Activated CD4-positive, alpha-beta memory T cell treated with anti-CD3 and anti-CD28 coated beads for 36 hours (primary cell): ENCODE results near the gene PITX1. TPM values are rescaled to one million over a fixed set of nuclear protein-coding genes. Genes with fewer than 3 reads are reported as not detected.
"Not testable (repeated sequence)": the region's sequence is repeated elsewhere in the genome, so short reads cannot be mapped to it uniquely, and the experiment has no call there.

ENCODE experiments used
- CTCF ChIA-PET: fragments of 350-600 bp; sonication (Branson Sonifier 250); formaldehyde crosslinking; loops from one replicate; lab custom pipeline; 2021; ENCODE audit warnings: antibody characterized with exemption, inconsistent platforms; lab: Charles Lee
- POLR2A ChIA-PET: fragments of 350-600 bp; sonication (Branson Sonifier 250); formaldehyde crosslinking; loops from one replicate; lab custom pipeline; 2021; ENCODE audit warnings: antibody characterized with exemption; lab: Charles Lee
- DNase-seq: peaks from one replicate; pipeline ENCODE4 v3.0.0-alpha.2; 2020
- H3K27ac Mint-ChIP-seq: one replicate; pipeline ENCODE4 v1.8.0; 2021; ENCODE audit warnings: mixed read lengths
- H3K27me3 Mint-ChIP-seq: one replicate; pipeline ENCODE4 v1.8.0; 2021; ENCODE audit warnings: mixed read lengths
- H3K36me3 Mint-ChIP-seq: one replicate; pipeline ENCODE4 v1.8.0; 2021; ENCODE audit warnings: mixed read lengths
- H3K4me1 Mint-ChIP-seq: one replicate; pipeline ENCODE4 v1.8.0; 2021; ENCODE audit warnings: low read depth, mixed read lengths
- H3K4me3 Mint-ChIP-seq: one replicate; pipeline ENCODE4 v1.8.0; 2021; ENCODE audit warnings: mild to moderate bottlenecking, mixed read lengths
- H3K9me3 Mint-ChIP-seq: one replicate; pipeline ENCODE4 v1.8.0; 2021; ENCODE audit warnings: mixed read lengths
- intact Hi-C: fragments of 100-400 bp; cut with micrococcal nuclease; formaldehyde crosslinking; loops from one replicate; pipeline ENCODE4 v1.15.1; 2023
- total RNA-seq, 2 experiments: library from RNA; stranded (reverse); gene quantifications; one replicate each; pipeline ENCODE4 v1.2.3, GENCODE V29; 2021

Gene PITX1
- total RNA-seq, 2 experiments from 2014 or later = 0.14 to 0.22 TPM

DNA sequence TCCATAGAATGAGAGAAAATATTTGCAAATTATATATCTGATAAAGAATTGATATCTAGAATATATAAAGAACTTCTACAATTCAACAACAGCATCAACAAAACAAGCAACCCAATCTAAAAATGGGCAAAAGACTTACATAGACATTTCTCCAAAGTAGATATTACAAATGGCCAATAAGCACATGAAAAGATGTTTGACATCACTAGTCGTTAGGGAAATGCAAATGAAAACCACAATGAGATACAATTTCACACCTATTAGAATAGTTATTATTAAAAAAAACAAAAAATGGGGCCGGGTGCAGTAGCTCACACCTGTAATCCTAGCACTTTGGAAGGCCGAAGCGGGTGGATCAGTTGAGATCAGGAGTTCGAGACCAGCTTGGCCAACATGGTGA is 41.9 kb downstream of the PITX1 start:
- H3K36me3 Mint-ChIP-seq = no peaks in the 10 kb centered on the region
- CTCF ChIA-PET = no interaction called here
- intact Hi-C loops = no loop called here
- no peaks in the 10 kb centered on the region for H3K27me3 Mint-ChIP-seq
- no peak for DNase-seq
- POLR2A ChIA-PET = no interaction called here
- no peak overlapping the region for H3K27ac Mint-ChIP-seq
- no peaks in the 10 kb centered on the region for H3K4me1 Mint-ChIP-seq
- no peaks in the 10 kb centered on the region for H3K9me3 Mint-ChIP-seq
- no peak overlapping the region for H3K4me3 Mint-ChIP-seq

DNA sequence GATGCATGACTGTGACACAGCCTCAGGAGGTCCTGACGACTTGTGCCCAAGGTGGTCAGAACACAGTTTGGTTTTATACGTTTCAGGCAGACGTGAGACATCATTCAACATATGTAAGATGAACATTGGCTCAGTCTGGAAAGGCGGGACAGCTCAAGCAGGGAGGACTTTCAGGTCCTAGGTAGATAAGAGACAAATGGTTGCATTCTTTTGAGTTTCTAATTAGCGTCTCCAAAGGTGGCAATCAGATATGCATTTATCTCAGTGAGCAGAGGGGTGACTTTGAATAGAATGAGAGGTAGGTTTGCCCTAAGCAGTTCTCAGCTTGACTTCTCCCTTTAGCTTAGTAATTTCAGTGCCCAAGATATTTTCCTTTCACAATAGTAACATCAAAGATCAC is 43.8 kb downstream of the PITX1 start:
- H3K4me1 Mint-ChIP-seq, H3K27me3 Mint-ChIP-seq, H3K36me3 Mint-ChIP-seq, H3K9me3 Mint-ChIP-seq, POLR2A ChIA-PET, CTCF ChIA-PET, intact Hi-C loops, H3K27ac Mint-ChIP-seq, DNase-seq, H3K4me3 Mint-ChIP-seq: not testable (repeated sequence)

DNA sequence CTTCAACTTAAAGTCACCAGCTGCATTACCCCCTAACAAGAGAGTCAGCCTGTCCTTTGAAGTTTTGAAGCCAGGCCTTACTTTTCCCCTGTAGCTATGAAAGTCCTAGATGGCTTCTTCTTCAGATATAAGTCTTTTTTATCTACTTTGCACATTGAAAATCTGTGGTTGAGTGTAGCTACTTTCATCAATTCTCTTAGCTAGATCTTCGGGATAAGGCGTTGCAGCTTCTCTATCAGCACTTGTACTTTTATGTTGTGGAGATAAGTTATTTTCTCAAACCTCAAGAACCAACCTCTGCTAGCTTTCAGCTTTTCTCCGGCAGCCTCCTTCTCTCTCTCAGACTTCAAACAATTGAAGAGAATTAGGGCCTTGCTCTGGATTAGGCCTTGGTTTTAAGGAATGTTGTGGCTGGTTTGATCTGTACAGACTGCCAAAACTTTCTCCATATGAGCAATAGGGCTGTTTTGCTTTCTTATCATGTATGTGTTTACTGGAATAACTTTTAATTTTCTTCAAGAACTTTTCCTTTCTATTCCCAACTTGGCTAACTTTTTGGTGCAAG is 44.7 kb downstream of the PITX1 start:
- Mint-ChIP-seq H3K27ac (no peak overlapping the region), H3K4me3 (no peak overlapping the region), H3K27me3 (no peaks in the 10 kb centered on the region), H3K36me3 (no peaks in the 10 kb centered on the region), H3K9me3 (no peaks in the 10 kb centered on the region), H3K4me1 (no peaks in the 10 kb centered on the region)
- intact Hi-C loops = no loop called here
- DNase-seq = no peak
- POLR2A ChIA-PET = interaction anchor here (1.3 kb wide), 1 partner anchor 10 kb away, joined by 4 read pairs; no protein-coding TSS in a partner anchor
- CTCF ChIA-PET = no interaction called here

DNA sequence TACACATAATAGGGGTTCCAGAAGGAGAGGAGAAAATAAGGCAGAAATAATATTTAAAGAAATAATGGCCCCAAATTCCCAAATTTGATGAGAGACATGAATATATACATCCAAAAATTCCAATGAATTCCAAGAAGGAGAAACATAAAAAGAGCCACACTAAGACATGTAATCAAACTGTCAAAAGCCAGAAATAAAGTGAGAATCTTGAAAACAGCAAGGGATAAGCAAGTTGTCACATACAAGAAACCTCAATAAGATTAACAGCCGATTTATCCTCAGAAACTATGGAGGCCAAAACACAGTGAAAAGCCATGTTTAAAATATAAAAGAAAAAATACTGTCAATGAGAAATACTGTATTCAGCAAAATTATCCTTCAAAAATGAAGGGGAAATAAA is 51.8 kb downstream of the PITX1 start:
- Mint-ChIP-seq H3K27ac (no peak overlapping the region), H3K36me3 (peaks cover 14% of the 10 kb centered on the region), H3K27me3 (no peaks in the 10 kb centered on the region), H3K4me1 (no peaks in the 10 kb centered on the region), H3K4me3 (no peak overlapping the region), H3K9me3 (peaks cover 44% of the 10 kb centered on the region)
- DNase-seq = no peak
- ChIA-PET POLR2A (no interaction called here), CTCF (no interaction called here)
- intact Hi-C loops = no loop called here

DNA sequence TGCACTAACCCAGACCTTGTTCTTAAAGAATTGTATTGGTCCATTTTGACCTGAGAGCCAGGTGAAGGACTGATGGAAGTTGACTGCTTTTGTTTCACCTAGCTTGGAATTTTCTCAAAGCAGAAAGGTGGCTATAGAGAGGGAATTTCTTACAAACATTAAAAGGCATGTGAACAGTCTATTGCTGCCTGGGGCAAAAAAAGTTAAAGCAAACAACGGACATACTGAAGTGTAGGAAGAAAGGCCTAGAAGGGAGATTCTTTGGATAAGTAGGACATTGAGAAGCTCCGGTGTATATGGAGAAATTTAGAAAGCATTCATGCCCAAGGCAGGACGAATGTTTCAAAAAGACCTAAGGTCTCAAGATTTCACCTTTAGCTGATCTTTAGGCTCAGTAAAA is 54.6 kb downstream of the PITX1 start:
- peaks cover 25% of the 10 kb centered on the region for H3K36me3 Mint-ChIP-seq
- no peak overlapping the region for H3K4me3 Mint-ChIP-seq
- H3K27me3 Mint-ChIP-seq = no peaks in the 10 kb centered on the region
- no peak overlapping the region for H3K27ac Mint-ChIP-seq
- no peak for DNase-seq
- H3K9me3 Mint-ChIP-seq = peaks cover 54% of the 10 kb centered on the region
- intact Hi-C loops = no loop called here
- ChIA-PET POLR2A (interaction anchor here (1.9 kb wide), 1 partner anchor 10 kb away, joined by 4 read pairs; no protein-coding TSS in a partner anchor), CTCF (no interaction called here)
- H3K4me1 Mint-ChIP-seq = no peaks in the 10 kb centered on the region

Other genes with a start within 250 kb of the PITX1 start
- 10 to 100 TPM; 21.9 to 25.2 TPM for gene C5orf24, start 188.3 kb downstream of the PITX1 start, total RNA-seq
- gene TXNDC15, start 159.9 kb downstream of the PITX1 start, total RNA-seq = 10 to 100 TPM; 29.6 to 30.9 TPM
- gene PCBD2, start 129.1 kb downstream of the PITX1 start, total RNA-seq = 10 to 100 TPM in 1 of 2 experiments, 1 to 10 TPM in 1; 9.8 to 13.2 TPM
- under 1 TPM; 0.45 to 0.53 TPM for gene CATSPER3, start 66.3 kb downstream of the PITX1 start, total RNA-seq